Lung (tissue), 12 donors: ENCODE data around the gene RPS2. TPM values are rescaled to one million over a fixed set of nuclear protein-coding genes. Genes with fewer than 3 reads are reported as not detected.

ENCODE experiments used
- ATAC-seq: fragments of 200-7000 bp; cut with Tn5 transposase; one replicate; pipeline ENCODE4 v1.9.1; 2020; ENCODE audit warnings: moderate number of reproducible peaks; ENCODE audit not compliant: insufficient read depth, low FRiP score
- DNase-seq, 3 donors: peaks; one replicate each; pipeline ENCODE4 v3.0.0-alpha.2; 2013 to 2017
- H3K27ac ChIP-seq, 2 donors: one replicate each; pipeline ENCODE4 v1.5.1; 2013; ENCODE audit warnings: mild to moderate bottlenecking in 2 of 2, moderate library complexity in 2 of 2, control low read depth in 1 of 2, inconsistent platforms in 1 of 2, low read depth in 1 of 2, low read length in 1 of 2
- H3K27me3 ChIP-seq, 3 donors: one replicate each; pipeline ENCODE4 v1.5.1; 2013; ENCODE audit warnings: low read length in 2 of 3; ENCODE audit not compliant: control insufficient read depth in 3 of 3, insufficient read depth in 3 of 3
- H3K36me3 ChIP-seq, 4 donors: one replicate each; pipeline ENCODE4 v1.5.1; 2013; ENCODE audit warnings: low read length in 4 of 4, mild to moderate bottlenecking in 1 of 4, moderate library complexity in 1 of 4; ENCODE audit not compliant: control insufficient read depth in 4 of 4, insufficient read depth in 4 of 4
- H3K4me1 ChIP-seq, 5 donors: one replicate each; pipeline ENCODE4 v1.5.1; 2013; ENCODE audit warnings: low read length in 5 of 5, mild to moderate bottlenecking in 2 of 5, moderate library complexity in 1 of 5; ENCODE audit not compliant: control insufficient read depth in 5 of 5, insufficient read depth in 5 of 5
- H3K4me3 ChIP-seq: one replicate; pipeline ENCODE4 v1.5.1; 2013; ENCODE audit warnings: mild to moderate bottlenecking, control low read depth, moderate library complexity
- H3K9ac ChIP-seq, 2 donors: one replicate each; pipeline ENCODE4 v1.5.1; 2013; ENCODE audit warnings: low read length in 2 of 2, control low read depth in 1 of 2; ENCODE audit not compliant: insufficient read depth in 1 of 2
- H3K9me3 ChIP-seq, 4 donors: one replicate each; pipeline ENCODE4 v1.5.1; 2013; ENCODE audit warnings: low read length in 3 of 4, mild to moderate bottlenecking in 1 of 4, moderate library complexity in 1 of 4; ENCODE audit not compliant: control insufficient read depth in 4 of 4, insufficient read depth in 3 of 4
- WGBS, 2 donors: extraction: QIAGEN DNeasy Blood & Tissue Kit; methylation state at CpG; one replicate each; pipeline ENCODE4 v1.1.7; 2013; 5-methylcytosine and 5-hydroxymethylcytosine counted together
- polyA plus RNA-seq, 2 donors: library from polyadenylated mRNA; stranded (reverse); fragments of 200-250 nt; gene quantifications; one replicate each; pipeline ENCODE4 v1.2.1, GENCODE V29; 2013
- total RNA-seq, 2 donors: library from RNA; depleted of rRNA in 1 of 2; stranded (reverse); fragments of >200 nt in 1 of 2; gene quantifications; one replicate each; pipeline ENCODE4 v1.2.1, GENCODE V29; 2014 to 2021
- TF ChIP-seq, protein P1 (sequence below): IDR thresholded peaks from 2 replicates; pipeline ENCODE4 v1.5.1; 2012; ENCODE audit warnings: mild to moderate bottlenecking; ENCODE audit errors: control extremely low read depth, extremely low read depth
- donor health status: control.
- donor health status: control.
- donor health status: Bipolar disorder and iron deficiency.
- donor health status: healthy.
- donor health status: DM: yes; HTN: yes; CAD: no.

RPS2 gene
- total and polyA plus RNA-seq, 4 donors: 1,331 to 5,214 (median 2,779) TPM

GRCh38 chr16:1984347-1985225 lies 20.0 kb upstream of the RPS2 start:
- Histone ChIP-seq H3K4me1 (peaks cover 0 to 17% (median 7%) of the 10 kb centered on the region in 5 donors), H3K27me3 (peaks cover 0 to 46% (median 44%) of the 10 kb centered on the region in 3 donors), H3K27ac (peak overlapping the region; percentile 65 to 79), H3K9me3 (no peaks in the 10 kb centered on the region), H3K4me3 (peak overlapping the region; percentile 73), H3K9ac (peak overlapping the region in 1 of 2 donors; percentile 68), H3K36me3 (peaks cover 0 to 15% (median 11%) of the 10 kb centered on the region in 4 donors)
- TF ChIP-seq, protein P1, sequence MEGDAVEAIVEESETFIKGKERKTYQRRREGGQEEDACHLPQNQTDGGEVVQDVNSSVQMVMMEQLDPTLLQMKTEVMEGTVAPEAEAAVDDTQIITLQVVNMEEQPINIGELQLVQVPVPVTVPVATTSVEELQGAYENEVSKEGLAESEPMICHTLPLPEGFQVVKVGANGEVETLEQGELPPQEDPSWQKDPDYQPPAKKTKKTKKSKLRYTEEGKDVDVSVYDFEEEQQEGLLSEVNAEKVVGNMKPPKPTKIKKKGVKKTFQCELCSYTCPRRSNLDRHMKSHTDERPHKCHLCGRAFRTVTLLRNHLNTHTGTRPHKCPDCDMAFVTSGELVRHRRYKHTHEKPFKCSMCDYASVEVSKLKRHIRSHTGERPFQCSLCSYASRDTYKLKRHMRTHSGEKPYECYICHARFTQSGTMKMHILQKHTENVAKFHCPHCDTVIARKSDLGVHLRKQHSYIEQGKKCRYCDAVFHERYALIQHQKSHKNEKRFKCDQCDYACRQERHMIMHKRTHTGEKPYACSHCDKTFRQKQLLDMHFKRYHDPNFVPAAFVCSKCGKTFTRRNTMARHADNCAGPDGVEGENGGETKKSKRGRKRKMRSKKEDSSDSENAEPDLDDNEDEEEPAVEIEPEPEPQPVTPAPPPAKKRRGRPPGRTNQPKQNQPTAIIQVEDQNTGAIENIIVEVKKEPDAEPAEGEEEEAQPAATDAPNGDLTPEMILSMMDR: no peak
- 12 to 24% methylated on average over 33 to 58 of the region's 58 CpGs for WGBS, 2 donors
- peak in 1 of 3 donors; percentile 34 for DNase-seq
- ATAC-seq: no peak

- H3K27ac ChIP-seq: peak within 1 kb of the TSS; percentile 65 to 94
- peaks cover 0 to 17% (median 7%) of the 10 kb centered on the region in 5 donors for H3K4me1 ChIP-seq
- H3K9me3 ChIP-seq: peaks cover 0 to 2% (median 0%) of the 10 kb centered on the region in 4 donors
- H3K36me3 ChIP-seq: peaks cover 0 to 15% (median 11%) of the 10 kb centered on the region in 4 donors
- H3K27me3 ChIP-seq: peaks cover 0 to 43% (median 37%) of the 10 kb centered on the region in 3 donors
- peak within 1 kb of the TSS in 1 of 2 donors; percentile 68 for H3K9ac ChIP-seq
- 0 to 1% methylated on average over 99 to 109 of the region's 109 CpGs for WGBS, 2 donors
- H3K4me3 ChIP-seq: peak within 1 kb of the TSS; percentile 73
- peak; percentile 93 to 96 (median 95) for DNase-seq
- TF ChIP-seq, protein P1: peak; percentile 40
- peak; percentile 93 for ATAC-seq
These were observed 19.1 kb upstream of the RPS2 start, which contains the start of gene GFER for GRCh38 chr16:1983544-1984346. Gene GFER, plus strand, starts transcription at chr16:1984193. Its CDS starts 26 bp downstream, at chr16:1984219.

DNA sequence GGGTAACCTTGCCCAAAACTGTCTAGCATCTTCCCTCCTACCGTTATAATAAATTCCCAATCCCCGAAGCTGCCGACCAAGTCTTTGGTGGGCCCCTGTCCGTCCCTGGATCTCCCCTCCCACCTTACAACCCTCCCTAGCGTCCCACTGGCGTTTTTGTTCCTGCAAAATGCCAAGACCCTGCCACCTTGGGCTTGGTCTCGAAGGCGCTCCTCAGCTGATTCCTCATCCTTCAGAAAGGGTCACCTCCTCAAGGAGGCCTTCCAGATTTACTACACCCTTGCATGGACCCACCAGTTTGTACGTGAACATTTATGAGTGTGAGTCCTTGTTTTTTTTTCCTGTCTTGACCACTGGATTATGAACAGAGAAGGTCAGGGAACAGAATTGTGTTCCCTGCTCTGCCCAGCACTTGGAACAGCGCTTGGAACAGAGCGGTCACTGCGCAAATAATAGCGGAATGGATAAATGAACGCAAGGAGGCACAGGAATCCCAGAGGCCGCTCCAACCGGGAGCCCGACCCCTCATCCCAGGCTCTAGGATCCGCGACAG lies 18.4 kb upstream of the RPS2 start:
- peaks cover 0 to 5% (median 0%) of the 10 kb centered on the region in 4 donors for H3K9me3 ChIP-seq
- no peak for DNase-seq
- H3K4me1 ChIP-seq: peaks cover 0 to 17% (median 7%) of the 10 kb centered on the region in 5 donors
- no peak overlapping the region for H3K4me3 ChIP-seq
- TF ChIP-seq, protein P1: no peak
- no peak for ATAC-seq
- H3K27ac ChIP-seq: peak overlapping the region; percentile 65 to 94
- H3K27me3 ChIP-seq: peaks cover 0 to 46% (median 33%) of the 10 kb centered on the region in 3 donors
- H3K9ac ChIP-seq: no peak overlapping the region
- peaks cover 0 to 22% (median 13%) of the 10 kb centered on the region in 4 donors for H3K36me3 ChIP-seq
- WGBS, 2 donors: 23 to 26% methylated on average over 19 of the region's 19 CpGs
